ACHN (cell line): ENCODE data around the gene PARD3B.
A peak's percentile ranks its signal among the peaks of the same experiment; 100 is the strongest.

Experiments used
- DNase-seq: peaks from one replicate; pipeline ENCODE4 v3.0.0-alpha.2; 2015
- in situ Hi-C: cut with HindIII; loops from 2 replicates; pipeline ENCODE4 v1.10.0; 2017; ENCODE audit warnings: low sequenced_read_pairs, low pct_ligation_motif_present, low pct_unique_long_range_greater_than_20kb

The PARD3B gene

GRCh38 chr2:204944927-204945326, 399.7 kb downstream of the PARD3B start:
- in situ Hi-C loops: no loop called here
- no peak for DNase-seq

DNA sequence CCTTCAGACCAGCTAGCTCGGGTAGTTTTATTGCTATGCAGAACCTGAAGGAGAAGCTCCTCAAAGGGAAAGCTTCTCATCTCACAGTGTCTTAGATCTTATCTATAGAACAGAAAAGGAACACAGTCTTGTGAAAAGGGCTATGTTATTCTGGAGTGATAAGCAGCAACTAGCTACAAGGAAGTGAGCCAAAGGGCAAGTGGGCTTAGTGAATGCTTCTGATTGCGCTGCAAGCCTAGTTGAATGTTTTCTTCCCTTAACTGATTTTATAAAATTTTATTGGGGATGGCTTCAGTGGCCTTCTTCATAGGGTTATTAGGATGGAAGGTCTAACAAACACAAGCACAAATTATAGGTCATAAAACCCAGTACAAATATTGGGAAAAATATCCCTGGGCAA, 400.1 kb downstream of the PARD3B start:
- no peak for DNase-seq
- in situ Hi-C loops: no loop called here

DNA sequence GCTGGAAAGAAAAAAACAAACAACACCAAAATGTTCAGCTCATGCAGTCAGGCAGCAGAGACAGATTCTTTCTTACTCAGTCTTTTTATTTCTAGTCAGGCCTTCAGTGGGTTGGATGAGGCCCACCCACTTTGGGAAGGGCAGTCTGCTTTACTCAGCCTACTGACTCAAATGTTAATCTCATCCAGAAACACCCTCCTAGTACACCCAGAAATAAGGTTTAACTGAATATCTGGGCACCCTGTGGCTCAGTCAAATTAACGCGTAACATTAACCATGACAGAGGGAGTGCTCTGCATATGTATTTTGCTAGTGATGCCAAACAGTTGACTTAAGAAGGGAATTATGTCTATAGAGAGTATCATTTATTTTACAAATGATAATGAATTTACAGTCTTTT, 401.6 kb downstream of the PARD3B start:
- no peak for DNase-seq
- in situ Hi-C loops: no loop called here

DNA sequence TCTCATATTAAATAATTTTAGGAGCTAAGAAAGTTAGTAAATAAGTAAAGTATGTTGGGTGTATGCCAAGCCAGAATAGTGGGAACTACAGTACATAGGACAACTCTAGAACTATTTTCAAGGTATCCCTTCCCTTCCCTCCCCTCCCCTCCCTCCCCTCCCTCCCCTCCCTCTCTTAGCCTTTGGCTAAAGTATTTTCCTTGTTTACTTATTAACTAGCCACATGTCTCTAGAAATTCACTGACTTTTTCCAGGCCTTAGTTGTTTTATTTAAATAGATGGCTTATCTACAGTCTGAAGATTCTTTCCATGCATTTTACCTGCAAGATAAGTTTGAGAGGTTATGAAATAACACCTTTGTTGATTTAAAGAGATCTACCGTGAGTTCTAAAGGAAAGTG, 402.1 kb downstream of the PARD3B start:
- DNase-seq: peak; percentile 13
- in situ Hi-C loops: no loop called here

DNA sequence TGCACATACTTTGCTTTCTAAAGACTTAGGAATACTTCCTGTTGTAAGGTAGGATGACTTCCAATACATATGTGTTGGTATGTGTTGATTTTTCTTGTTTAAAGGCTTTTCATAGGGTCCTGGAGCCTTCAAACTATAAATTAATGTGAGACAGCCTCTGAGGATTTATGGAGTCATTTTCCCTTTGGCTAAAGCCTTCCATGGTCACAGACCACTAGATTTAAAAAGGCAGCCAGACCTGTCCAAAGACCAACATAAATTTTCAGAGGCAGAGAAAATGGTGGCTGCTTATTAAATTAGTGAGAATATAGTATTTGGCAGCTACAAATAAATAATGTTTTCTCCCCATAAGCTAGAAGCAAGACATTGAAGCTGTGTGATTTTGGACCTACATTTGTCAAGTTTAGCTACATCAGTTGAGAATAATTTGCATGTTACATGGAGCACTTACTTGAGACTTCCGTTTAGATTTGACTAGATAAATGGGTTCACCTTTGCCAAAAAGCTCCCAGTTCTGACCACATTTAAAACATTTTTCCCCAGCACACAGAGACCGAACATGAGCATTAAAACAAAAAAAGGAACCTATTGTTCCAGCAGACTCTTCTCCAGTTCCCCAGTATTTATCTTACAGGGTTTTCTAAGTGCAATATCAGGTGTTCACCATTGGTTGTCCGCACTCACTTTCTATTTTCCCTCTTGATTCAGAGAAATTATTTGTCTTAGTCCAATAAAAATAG, 402.9 kb downstream of the PARD3B start:
- in situ Hi-C loops: no loop called here

DNA sequence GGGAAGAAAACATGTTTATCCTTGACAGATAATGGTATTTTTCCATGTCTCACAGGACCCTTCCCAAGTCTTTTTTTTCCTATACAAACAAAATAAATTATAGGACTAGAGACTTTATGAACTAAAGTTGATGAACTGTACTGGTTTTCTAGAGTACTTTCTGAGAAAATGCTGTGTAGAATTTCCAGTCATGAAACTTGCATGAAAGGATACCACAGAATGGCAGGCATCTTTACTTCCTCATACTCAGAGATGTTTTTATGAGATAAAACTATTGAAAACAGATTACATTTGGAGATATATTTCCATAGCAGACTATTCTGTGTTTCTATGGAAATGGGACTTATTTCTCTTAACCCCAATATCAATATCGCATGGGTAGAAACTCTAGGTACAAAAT, 403.5 kb downstream of the PARD3B start:
- no peak for DNase-seq

More for the DNA sequence above, 402.9 kb downstream of the PARD3B start:
- DNase-seq: no peak

DNA sequence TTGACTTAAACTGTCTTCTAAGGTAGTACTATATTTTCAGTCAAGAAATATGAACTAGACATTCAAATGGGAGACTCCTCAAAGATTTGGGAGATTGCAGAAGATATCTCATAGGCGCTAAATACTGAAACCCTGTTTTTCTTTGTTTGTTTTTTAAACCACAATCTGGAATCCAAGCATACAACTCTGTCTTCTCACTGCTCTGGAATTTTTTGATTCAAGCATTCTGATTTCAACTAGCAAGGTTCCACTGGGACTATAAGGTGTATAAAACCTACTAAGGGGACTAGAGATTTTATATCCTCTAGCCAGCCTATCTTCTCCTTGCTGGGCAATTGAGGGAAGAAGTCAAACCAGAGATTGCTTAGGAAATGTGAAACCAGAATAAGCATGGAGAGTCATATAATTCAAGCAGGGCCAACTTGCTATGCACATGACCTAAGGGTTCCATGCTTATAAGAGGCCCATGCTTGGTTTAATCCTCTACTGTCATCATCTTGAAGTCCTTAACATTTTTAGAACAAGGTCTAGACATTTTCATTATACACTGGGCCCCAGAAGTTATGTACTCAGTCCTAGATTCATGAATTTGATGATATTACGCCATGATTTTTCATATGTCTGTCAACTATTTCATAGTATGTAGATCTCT, 405.5 kb downstream of the PARD3B start:
- peak; percentile 32 for DNase-seq
- in situ Hi-C loops: no loop called here

More for the DNA sequence above, 403.5 kb downstream of the PARD3B start:
- in situ Hi-C loops: no loop called here

DNA sequence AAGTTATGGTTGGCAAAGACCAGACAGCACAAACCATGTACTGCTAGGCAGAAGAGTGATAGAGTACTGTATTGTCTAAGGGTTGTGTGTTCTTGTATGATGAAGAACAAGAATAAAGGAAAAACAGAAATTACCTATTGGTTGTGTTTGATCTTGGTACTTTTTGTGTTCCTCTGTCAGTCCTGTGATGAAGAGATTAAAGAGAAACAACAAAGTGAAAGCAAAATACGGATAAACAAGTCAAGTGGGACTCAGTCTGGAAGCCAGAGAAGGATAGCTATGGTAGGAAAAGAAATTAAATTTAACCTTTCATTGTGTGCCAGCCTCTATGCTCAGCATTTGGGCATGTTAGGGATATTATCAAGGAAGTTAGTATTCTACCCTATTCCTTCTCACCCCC, 413.1 kb downstream of the PARD3B start:
- DNase-seq: no peak
- in situ Hi-C loops: no loop called here

- DNase-seq: no peak
- in situ Hi-C loops: no loop called here
Measured at GRCh38 chr2:204964414-204964813, 419.1 kb downstream of the PARD3B start.

- in situ Hi-C loops: no loop called here
- DNase-seq: no peak
Measured at GRCh38 chr2:204966245-204966644, 421.0 kb downstream of the PARD3B start.

DNA sequence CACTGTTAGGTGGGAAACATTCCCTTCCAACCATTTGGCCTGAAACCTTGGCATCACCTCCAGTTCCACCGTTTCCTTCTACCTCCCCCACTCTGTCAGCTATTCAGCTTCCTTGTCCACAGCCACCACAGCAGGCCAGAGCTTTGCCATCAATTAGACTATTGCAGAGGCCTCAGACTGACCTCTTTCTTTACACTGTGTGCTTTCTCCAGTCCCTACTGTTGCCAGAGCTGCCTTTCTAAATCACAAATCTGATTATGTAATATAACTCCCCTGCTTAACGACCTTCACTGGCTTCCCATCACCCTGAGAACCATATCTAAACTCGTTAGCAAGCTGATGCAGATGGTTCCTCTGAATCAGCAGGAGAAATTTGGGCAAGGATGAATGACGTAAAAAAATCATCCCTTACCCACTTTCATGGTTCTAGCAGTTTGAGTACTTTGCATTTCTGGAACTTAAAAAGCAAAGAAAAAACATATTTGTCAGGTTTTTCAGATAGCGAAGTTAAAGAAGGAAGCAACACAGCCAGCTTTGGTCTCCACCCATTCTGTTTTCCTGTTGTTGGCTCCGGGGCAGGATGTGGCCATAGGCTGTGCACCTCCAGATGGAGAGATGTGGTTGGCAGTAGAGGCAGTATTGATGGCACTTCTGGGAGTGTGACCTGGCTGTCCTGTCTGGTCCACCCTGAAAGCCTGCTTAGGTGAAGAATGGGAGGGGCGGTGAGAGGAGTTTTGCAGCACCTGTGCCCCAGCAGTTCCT, 422.1 kb downstream of the PARD3B start:
- no peak for DNase-seq
- in situ Hi-C loops: no loop called here

- no peak for DNase-seq
- in situ Hi-C loops: no loop called here
Measured at GRCh38 chr2:204971206-204971907, 426.1 kb downstream of the PARD3B start.

DNA sequence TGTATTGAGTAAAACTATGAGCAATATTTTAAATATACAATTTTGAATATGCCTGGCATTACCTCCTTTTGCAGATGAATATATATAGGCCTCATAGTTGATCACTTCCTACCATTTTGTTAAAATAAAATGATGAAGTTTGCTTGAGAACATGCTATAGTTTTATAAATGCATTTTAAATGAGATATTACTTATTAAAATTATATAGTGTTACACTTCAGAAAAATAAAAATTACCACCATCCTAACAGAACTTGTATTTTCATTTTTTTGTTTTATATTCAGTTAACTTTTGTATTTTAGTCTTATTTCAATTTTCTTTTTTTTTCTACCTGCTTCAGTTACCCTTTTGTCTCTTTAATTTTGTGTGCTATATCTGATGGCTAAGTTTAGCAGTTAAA, 426.9 kb downstream of the PARD3B start:
- in situ Hi-C loops: no loop called here
- DNase-seq: no peak

- no peak for DNase-seq
- in situ Hi-C loops: no loop called here
Measured at GRCh38 chr2:204972606-204973336, 427.5 kb downstream of the PARD3B start.

GRCh38 chr2:204973616-204974015, 428.3 kb downstream of the PARD3B start:
- DNase-seq: no peak
- in situ Hi-C loops: no loop called here

- in situ Hi-C loops: no loop called here
- DNase-seq: no peak
Measured at GRCh38 chr2:204974487-204974886, 429.2 kb downstream of the PARD3B start.

DNA sequence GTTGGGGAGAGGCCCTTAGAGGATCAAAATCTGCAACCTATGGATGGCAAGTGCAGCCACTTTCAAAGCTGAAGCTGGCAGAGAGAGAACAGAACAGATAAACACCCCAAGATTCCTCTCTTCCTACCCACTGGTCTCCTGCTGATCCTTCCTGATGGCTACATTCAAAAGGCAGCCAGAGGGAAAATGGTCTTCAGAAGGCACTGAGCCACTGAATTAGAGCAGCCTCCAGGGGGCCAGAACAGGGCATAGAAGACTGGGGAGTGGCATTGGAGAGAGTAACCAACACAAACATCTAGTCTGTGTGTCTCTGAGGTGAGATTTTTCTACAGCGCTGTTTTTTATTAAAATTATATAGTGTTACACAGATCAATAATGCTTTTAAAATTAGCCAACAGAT, 432.6 kb downstream of the PARD3B start:
- no peak for DNase-seq
- in situ Hi-C loops: no loop called here

DNA sequence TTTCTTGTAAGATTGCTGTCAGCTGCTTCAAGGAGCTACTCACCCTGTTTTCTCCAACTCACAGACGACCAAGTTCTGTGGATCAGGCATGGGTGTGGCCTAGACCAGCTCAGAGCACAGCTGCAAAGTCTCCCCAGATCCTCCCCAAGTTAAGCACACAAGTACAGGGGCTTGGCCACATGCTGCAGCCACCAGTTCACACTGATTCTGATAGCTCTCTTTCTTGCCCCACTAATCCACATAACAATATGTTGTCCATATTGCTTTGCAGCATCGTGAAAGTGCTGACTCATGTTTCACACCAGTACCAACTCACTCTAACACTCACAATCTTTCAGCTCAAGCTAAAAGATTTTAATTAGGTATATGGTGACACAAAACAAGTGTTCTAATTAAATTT, 437.0 kb downstream of the PARD3B start:
- DNase-seq: no peak

More for the DNA sequence above, 437.0 kb downstream of the PARD3B start:
- in situ Hi-C loops: no loop called here
